GM21619 (cell line): ENCODE results near the gene PSME3IP1.

Source experiments
- ATAC-seq: cut with Tn5 transposase; IDR thresholded peaks from one replicate; pipeline ENCODE4 v1.9.1; 2021; ENCODE audit not compliant: unreplicated experiment

PSME3IP1 gene

DNA sequence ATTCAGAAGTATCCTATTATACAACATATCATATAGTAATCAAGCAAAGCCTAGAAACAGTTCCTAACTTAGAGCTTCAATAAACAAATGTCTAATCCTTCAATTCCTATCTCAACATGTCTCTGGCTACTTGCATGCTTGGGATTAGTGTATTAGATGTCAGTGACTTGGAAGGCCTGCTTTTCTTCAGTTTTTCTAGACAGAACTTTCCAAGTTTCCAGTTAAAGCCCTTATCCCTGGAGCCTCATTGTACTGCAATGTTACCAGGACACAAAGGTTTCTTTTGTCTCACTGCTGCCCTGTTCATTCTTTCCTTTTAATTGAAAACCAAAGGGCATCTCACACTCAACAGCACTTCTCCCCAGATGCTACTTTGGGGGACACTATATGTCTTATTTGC lies 16.5 kb downstream of the PSME3IP1 start:
- no peak for ATAC-seq

DNA sequence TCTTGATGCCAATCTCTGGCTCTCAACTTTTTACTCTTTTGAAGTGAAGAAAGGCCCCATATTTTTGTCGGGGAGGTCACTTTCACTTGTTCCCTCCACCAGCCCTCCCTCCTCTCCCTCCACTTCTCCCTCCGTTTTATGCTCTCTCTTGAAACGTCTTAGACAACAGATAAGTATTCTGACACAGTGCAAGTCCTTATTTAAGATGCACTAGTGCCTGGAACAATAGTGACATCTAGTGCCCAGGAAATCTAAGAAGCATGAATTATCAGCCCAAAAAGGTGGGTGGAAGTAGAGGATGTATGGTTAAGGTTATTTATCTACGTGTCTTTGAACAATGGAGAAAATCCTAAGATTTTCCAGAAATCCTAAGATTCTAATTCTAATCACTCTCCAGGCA lies 17.9 kb downstream of the PSME3IP1 start:
- ATAC-seq, result no peak

DNA sequence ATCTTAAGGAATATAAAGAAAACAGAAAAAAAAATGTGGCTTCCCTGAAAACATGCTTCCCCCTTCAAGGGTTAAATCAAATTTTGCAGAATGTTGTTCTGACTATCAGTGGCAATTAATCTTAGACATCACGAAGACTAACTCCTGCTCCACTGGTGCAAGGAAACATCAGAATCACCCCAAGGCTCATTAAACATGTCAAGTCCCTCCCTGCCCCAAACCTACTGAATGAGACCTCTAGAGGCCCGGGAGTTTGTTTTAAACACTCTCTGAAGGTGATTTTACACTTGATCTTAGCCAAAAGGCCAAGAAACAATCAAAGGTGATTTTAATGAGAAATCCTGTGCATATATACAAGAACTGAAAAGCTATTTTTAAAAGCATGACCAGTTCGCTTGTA lies 18.3 kb downstream of the PSME3IP1 start:
- no peak for ATAC-seq

DNA sequence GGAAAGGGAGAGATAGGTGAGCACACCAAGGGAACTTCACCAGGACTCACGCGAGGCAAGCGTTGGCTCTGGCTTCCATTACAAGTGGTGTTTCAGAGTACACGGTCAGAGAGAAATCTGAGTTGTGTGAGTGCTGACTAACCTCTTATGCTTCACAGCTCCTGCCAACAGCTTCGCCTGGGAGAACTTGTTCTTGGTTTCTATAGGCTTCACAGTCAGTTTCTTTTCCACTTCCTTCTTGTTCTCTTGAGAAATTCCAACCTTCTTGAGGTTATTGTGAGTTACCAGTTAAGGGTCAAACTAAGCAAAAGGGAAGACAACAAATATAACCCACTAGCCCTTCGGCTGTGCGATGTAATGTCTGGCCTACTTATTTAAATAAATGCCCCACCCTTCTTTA lies 18.9 kb downstream of the PSME3IP1 start:
- no peak for ATAC-seq

DNA sequence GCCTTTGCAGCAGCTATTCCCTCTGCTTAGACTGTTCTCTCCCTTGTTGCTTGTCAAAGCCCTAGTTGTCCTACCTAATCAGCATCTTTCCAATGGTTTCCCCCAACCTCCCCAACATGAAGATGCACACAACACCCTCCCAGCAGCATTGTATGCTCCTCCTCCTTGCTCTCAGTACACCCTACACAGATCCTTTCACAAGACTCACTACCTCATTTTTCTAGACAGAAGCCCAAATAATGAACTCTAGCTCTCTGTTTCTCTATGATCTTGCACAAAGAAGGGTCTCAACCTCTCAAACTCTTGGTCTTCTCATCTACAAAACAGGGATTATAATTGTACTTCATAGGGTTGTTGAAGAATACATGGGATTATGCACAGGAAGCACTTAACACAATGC lies 19.4 kb downstream of the PSME3IP1 start:
- ATAC-seq, result no peak

DNA sequence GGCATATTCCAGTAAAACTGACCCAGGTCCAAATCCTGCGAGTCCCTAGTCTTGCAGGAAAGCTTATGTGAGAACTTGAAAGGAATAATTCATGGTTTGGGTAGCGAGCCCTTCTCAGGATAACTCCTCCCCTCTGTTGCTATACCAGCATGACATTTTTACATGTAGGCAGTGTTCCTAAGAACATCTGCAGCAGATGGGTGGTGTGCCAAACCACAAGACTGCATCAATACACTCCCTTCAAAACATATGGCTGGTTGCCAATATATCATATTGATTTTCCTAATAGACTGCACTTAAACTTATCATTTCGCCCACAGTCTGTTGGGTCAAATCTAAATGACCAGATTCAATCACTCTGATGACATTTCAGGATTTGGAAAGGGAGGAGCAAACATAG lies 19.9 kb downstream of the PSME3IP1 start:
- no peak for ATAC-seq

DNA sequence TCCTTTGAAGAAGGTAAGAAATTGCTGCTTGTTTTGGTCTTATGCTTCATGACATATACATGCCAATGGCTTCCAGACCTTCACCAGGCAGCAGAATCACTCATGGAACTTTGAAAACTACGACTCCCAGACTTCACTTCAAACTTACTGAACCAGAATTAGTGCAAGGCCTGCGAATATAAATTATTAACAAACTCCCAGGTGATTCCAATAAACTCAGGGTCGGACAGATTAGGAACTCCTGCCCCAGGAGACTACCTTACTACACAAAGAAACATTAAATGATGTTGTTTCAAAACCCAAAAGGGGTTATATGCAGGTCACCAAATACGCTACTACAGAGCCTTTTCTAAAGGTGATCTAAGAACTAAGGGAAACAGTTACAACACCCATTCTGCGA lies 20.4 kb downstream of the PSME3IP1 start:
- ATAC-seq, result no peak

DNA sequence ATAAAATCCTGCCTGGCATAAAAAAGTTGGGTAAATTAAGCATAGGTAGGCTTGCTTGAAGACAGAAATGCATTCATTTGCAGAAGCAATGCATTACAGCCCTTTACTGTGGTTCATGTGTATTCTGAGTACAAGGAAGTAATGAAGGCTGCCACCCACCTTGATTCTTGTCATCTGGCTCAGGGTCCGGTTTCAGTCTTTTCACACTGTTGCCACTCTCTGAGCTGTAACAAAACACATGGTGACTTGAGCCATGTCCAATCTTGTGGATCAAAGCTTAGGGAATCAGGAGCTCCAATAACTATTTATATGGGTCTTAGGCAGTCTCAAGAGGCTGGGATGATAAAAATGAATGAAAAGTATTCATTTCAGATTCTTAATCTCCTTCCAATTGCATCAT lies 22.0 kb downstream of the PSME3IP1 start:
- ATAC-seq, result no peak

DNA sequence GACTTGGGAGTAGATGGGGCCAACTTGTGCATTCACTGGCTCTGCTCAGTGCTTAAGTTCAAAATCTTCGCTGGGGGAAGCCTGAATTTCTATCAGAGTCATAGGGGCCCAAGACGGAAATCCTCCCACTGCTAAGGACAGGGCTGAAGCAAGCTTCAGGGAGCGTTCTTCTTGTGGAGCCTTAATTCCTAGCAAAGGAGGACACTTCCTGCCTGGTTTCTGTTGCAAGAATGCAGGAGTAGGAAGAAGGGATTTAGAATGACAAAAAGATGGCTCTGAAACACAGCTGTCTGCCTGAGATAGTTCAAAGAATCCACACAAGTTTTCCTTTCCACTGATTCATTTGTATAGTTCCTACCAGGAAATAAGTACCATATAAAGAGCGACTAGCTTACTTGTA lies 26.4 kb downstream of the PSME3IP1 start:
- no peak for ATAC-seq

DNA sequence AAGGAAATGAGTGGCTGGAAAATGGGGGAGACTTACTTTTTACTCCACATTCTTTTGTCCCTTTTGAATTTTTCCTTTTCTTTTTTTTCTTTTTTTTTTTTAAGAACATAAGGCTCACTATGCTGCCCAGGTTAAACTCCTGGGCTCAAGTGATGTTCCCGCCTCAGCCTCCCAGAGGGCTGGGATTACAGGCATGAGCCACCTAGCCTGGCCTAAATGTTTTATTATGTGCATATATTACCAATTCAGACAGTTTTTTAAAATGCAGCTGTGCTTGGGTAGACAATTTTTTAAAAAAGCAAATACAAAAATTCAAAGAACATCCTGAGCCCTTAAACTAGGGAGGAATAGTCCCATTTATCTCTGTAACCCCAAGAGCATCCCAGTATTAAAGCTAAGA lies 28.3 kb downstream of the PSME3IP1 start:
- no peak for ATAC-seq

DNA sequence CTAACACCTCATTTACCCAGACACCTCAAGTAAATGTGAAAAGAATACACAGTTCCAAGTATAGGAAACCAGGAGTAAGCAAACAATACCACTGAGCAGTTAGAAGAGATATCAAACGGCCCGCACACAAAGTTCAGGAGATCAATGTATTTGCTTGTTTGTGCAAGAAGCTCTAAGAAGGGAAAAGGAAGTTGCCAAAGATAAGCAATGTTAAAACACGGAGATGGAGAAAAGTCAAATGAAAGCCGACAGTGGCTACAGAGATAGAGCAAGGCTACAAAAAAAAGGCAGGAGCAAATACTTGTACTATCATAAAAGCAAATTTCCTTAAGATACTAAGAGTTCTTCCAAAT lies 29.5 kb downstream of the PSME3IP1 start:
- no peak for ATAC-seq

DNA sequence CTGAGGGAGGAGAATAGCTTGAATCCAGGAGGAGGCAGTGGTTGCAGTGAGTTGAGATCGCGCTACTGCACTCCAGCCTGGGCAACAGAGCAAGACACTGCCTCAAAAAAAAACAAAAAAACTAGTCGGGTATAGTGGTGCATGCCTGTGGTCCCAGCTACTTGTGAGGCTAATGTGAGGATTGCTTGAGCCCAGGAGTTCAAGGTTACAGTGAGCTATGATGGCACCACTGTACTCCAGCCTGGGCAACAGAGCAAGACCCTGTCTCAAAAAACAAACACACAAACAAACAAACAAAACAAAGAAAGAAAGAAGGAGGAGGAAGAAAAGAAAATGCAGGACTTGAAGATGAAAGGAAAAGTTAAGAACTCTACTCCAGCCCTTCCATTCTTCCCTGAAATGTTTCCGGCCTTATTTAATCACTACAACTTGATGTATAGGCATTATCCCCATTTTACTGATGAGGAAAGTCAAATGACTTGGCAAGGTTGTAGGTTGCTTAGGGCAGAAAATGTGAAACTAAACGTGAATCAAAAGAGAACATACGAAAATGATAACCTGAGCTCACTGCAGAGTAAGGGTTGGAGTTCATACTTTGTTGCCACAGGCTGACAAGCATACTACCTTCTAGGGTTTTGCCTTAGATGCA lies 30.0 kb downstream of the PSME3IP1 start:
- no peak for ATAC-seq

DNA sequence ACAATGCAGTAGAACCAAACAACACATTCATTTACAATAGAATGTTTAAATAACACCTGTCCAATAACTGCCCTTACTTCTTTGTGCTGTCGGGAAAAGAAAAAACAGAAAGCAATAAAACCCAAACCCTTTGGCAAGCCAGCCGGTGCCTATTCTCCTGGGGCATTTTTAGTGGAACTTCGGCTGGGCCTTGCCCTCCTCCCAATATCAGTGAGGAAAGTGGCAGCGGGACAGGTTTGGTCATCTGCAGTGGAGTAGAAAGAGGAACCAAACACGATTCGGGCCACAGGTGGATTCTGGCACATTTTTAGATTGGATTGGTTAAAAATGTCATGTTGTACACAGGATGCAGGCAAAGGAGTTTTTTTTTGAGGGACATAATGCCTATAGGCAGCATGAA lies 32.0 kb downstream of the PSME3IP1 start:
- ATAC-seq, result no peak

DNA sequence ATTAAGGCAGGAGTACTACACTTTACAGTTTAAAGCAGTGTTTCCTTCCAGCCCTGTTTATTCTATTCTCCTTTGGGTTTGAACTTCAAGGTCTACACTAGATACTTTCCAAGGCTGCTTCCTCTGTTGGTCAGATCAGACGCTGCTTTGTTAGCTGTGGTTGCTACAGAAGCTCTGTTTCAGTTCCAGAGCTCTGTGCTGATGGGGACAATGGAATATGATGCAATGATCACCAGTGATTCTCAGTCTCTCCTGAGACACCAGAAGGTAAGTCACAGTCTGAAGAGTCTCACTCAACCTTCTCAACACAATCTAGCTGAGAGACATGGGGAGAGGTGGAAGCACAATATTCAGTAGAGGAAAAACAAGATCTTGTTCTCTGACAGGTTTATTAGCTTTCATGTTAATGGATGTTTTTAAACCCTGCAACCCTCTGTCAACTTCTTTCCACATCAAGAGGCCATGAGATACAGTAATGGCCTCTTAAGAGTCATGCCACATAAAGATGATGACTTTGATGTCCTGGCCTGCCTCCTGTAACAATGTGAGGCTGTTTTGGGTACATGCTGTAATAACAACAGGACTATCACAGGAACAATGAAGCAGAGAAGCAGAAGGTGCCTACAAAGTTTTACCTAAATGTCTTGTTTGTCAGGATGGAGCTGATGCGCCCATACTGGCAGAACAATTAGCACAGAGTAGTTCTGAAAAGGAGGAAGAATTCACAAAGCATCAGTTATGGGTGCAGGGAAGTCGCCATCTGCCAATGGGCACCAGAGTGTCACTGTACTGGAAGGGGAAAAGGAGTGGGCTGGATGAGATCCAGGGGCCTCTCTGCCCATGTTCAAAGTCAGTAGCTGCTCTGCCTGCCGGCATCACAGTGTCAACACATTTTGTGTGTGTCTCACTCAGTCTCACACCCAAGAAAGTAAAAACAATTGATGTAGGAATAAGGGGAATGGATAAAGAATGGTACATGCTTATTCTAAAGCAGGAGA lies 33.4 kb downstream of the PSME3IP1 start:
- no peak for ATAC-seq

DNA sequence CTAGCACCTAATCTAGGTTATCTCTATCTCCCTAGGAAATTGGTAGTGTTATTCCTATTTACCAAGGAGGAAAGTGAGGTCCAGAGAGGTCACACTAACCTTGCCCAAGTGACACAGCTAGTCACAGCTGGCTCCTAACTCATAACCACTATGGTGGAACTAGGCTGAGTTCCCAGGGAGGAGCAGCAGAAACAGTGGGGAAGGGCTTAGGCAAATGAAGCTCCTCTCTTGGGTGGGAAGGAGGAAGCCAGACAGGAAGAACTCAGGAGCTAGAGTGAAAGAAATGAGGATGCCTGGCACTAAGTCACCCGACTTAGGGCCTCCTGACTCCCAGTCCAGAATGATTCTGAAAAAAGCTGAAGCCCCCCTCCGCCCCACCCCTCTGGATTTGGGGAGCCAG lies 34.5 kb downstream of the PSME3IP1 start:
- ATAC-seq, result no peak

DNA sequence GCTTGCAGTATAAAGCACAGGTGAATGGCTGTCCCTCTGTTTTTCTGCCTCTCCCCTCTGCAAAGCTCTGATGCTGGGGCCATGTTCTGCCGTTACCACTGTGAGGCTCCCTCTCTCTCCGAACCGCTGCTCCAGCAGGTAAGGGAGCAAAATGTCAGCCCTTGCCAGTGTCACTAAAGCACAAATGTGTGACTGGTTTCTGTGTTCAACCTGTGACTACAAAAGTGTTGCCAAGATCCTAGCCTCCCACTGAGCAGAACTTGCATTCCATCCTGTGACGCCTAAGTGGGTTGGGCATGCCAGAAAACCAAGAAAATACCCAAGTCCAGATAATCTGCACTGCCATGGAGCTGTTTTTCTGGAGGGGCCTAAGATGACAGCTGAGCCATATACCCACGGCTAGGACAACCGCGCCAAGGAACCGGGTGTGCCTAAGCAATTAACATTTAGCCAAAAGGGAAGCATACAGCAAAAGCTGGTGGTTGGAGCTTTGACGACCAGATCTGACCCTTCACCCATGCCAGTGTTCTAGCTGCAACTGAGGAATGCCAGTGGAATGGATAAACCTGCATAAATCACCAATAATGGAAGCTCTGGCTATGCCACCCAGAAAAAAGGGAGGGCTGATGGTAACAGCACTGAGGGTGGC lies 35.0 kb downstream of the PSME3IP1 start:
- ATAC-seq, result no peak

DNA sequence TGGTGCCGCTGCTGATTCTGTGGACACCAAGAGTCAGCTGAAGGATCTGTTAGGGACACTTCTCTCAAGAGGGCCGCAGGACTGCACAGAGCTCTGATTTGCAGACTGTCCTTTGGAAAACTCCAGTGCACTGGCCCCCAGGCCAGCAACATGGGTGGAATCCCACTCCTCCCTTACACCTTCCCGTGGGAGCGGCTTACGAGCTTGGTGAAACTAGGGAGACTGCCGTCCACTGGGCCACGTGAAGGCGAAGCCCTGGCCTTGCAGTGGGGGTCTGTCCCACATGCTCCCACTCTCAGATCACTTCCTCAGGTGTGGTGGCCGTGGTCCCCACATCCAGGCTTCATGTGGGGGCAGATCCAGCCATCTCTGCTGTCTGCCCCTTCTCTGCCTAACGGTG lies 36.4 kb downstream of the PSME3IP1 start:
- no peak for ATAC-seq

DNA sequence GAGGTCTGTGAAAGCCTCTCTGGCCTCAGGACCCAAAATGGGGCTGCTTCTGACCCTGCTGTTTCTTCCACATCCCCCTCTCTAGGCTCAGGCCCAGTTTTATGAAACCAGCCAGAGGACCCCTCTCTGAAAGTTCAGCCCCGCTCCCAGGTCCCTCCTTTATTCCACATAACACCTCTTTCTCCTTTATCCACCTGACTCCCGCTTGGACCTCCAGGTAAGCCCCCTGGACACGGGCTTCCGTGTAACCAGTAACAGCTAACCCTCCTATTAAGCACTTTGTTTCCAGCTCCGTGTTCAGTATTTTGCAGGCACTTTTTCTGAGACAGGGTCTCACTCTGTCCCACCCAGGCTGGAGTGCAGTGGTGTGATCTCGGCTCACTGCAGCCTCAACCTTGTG lies 37.4 kb downstream of the PSME3IP1 start:
- no peak for ATAC-seq

DNA sequence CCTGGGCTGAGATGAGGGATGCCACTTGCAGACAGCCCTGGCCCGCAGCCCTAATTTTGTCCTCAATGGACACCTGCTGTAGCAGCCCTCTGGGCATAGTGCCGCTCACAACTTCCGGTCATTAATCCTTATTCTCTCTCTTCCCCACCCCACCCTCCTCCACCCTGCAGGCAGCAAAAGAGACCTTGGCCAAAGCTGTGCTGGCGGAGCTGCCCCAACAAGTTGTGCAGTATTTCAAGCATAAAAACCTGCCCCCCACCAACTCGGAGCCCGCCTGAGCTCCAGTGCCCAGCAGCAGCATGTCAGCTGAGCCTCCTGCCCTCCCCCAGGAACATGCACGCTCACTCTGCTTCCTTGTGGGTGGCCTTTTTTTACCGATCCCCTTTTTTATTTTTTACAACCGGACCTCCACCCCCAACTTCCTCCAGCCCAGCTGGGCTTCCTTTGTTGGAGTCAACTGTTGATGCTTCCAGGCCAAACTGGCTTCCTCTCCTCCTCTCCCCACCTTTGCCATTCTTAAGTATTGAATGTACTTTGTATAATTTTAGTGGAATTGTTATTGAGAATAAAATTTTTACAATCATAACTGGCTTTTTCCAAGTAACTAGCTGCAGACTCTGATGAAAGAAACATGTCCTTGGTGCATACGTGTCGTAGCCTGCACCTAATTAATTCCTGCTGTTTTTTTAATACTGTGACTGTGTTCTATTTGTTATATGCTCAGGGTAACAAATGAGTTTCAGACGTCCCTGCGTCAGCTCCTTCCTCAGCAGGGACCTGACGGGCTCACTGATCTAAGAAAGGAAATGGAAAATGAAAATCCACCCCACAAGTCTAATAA lies 38.2 kb downstream of the PSME3IP1 start:
- no peak for ATAC-seq

DNA sequence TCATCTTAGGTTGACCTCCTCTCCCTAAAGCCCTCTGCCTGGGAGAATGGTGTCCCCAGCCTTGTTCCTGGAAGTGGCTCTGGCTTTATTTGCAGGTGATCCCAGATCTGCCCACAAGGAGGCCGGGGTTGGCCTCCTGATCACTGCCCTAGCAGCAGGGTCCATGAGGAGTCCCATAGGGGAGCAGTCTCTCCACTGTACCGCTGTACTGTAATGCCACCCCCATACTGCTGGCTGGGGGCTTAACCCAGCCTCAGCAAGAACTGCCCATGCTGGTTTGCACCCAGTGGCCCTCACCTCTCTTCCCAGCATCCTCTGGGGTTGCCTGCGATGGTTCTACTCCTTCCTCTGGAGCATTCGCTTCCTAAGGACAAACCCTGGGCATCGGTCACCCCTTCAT lies 39.1 kb downstream of the PSME3IP1 start:
- ATAC-seq, result no peak

DNA sequence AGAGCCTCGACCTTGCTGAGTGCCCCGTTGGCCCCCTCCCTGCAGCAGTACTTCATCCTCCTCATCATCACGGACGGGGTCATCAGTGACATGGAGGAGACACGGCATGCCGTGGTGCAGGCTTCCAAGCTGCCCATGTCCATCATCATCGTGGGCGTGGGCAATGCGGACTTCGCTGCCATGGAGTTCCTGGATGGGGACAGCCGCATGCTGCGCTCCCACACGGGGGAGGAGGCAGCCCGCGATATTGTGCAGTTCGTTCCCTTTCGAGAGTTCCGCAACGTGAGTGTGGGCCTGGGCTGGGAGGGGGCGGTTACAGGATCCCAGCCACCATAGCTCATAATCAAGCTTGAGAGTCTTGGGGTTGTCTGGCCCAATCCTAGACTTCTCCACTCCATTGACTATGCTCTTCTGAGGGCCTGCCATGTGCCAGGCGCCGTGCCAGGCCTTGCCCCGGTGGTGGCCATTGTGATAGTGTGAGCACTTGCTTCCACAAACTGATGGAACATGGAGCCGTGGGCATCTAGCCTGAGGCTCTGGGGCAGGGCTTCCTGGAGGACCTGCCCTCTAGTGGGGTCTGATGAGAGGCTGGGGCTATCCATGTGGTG lies 39.7 kb downstream of the PSME3IP1 start:
- no peak for ATAC-seq
